ENCODE data around the gene PCSK6.

DNA sequence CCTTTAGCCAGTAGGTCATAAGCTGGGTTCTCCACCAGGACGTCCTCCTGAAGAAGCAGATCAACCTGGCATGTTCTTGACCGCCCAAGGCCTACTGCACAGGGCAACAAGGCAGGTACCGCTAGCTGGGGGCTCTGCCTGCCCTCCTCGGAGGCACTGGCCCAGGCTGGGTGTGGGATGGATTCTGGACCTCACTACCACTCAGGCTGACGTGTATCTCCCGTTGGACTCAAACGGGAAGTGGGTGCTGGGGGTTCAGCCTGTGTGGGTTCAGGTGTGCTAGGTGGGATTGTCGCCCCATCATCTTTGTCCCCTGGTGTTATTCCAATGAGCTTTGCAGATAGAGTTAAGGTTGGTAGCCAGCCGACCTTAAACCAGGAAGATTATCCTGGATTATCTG lies 99.4 kb downstream of the PCSK6 start:
- no peak for TF ChIP-seq POLR2A (IDR thresholded peaks at IDR 0.05)
- TF ChIP-seq, protein P1, sequence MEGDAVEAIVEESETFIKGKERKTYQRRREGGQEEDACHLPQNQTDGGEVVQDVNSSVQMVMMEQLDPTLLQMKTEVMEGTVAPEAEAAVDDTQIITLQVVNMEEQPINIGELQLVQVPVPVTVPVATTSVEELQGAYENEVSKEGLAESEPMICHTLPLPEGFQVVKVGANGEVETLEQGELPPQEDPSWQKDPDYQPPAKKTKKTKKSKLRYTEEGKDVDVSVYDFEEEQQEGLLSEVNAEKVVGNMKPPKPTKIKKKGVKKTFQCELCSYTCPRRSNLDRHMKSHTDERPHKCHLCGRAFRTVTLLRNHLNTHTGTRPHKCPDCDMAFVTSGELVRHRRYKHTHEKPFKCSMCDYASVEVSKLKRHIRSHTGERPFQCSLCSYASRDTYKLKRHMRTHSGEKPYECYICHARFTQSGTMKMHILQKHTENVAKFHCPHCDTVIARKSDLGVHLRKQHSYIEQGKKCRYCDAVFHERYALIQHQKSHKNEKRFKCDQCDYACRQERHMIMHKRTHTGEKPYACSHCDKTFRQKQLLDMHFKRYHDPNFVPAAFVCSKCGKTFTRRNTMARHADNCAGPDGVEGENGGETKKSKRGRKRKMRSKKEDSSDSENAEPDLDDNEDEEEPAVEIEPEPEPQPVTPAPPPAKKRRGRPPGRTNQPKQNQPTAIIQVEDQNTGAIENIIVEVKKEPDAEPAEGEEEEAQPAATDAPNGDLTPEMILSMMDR (IDR thresholded peaks at IDR 0.05) = no peak
